ENCODE results near the gene PSME1. TPM values are rescaled to one million over a fixed set of nuclear protein-coding genes. Genes with fewer than 3 reads are reported as not detected.
A peak's percentile ranks its signal among the peaks of the same experiment; 100 is the strongest.

The PSME1 gene
- total and polyA plus RNA-seq, 10 of the 15 experiments (the other 5 are each of a cell fraction or from before 2014, with no cell fraction given), result 250 to 1,378 (median 412) TPM

DNA sequence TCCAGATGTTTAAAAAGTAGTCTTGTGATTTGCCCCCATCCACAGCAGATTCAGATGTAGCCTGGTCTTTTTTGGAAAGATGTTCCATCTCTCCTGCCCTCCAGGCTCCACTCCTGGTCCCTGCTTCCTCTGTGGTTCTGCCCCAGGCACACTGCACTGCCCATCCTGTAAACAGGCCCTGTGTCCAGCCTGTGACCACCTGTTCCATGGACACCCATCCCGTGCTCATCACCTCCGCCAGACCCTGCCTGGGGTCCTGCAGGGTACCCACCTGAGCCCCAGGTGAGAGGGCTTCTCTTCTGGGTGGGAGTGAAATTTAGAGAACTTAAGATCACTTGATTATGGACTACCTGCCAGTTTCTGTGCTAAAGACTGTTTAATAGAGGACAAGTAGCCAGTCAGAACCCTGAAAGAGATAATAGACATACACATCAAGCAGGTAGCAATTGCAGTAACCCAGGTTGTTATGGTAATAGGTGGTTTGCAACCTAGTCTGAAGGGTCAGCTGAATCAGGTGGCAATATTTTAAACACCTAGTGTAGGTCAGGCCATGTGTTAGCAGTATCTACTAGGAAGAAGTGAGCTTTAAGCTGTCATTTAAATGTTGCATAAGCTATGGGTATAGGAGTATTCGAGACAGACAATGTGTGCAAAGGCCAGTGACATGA, 13.4 kb downstream of the PSME1 start:
- BruUV-seq (replicated peaks), result no TSS peak
- no peak overlapping the region for H3K9ac ChIP-seq (ENCODE audit: control insufficient read depth, insufficient read depth, low read length)
- 96% methylated on average over 3 of the region's 3 CpGs for WGBS (ENCODE audit: insufficient coverage, insufficient replicate concordance, low lambda C conversion rate, missing lambda C conversion rate)
- ChIA-PET CTCF (interaction anchor here (1.1 to 8.2 kb wide), 4 partner anchors 9 to 92 kb away, joined by 3 to 63 read pairs (median 6); partner anchors contain the start of gene IRF9), RAD21 (ENCODE audit: unreplicated experiment) (interaction anchor here (0.8 to 3.8 kb wide), 4 partner anchors 12 to 35 kb away, joined by 3 to 37 read pairs (median 3); partner anchors contain the start of genes DCAF11, IRF9, NRL and PSME1), POLR2A (interaction anchor here (0.6 to 5.8 kb wide), 7 partner anchors 8 to 1087 kb away, joined by 3 to 99 read pairs (median 21); partner anchors contain the start of genes DCAF11, EMC9, IRF9 and NRL), SMC1A (ENCODE audit: uncharacterized antibody, unreplicated experiment) (interaction anchor here (1.0 to 4.8 kb wide), 7 partner anchors 12 to 63 kb away, joined by 3 to 54 read pairs (median 7); partner anchors contain the start of genes DCAF11, IRF9 and NRL)
- ATAC-seq (no peak), FAIRE-seq (no peak), DNase-seq (ENCODE audit: low read depth, low spot score) (no peak)
- no peak for TF ChIP-seq POU2F2 (IDR thresholded peaks at IDR 0.05; ENCODE audit: borderline replicate concordance, low read depth, low read length)
- peak; percentile 32; the same call in 1 of the 2 replicates for TF ChIP-seq POLR2AphosphoS5 (IDR thresholded peaks at IDR 0.05; ENCODE audit: low read length)
- no peak for TF ChIP-seq TCF7 (IDR thresholded peaks at IDR 0.05; ENCODE audit: borderline replicate concordance)
- TF ChIP-seq EZH2 (IDR thresholded peaks at IDR 0.05; ENCODE audit: borderline replicate concordance, control insufficient read depth, low read depth, low read length), result no peak
- no peak for TF ChIP-seq SUPT20H (IDR thresholded peaks at IDR 0.05; ENCODE audit: borderline replicate concordance, control insufficient read depth, low read depth, low read length)
- TF ChIP-seq, protein P1, sequence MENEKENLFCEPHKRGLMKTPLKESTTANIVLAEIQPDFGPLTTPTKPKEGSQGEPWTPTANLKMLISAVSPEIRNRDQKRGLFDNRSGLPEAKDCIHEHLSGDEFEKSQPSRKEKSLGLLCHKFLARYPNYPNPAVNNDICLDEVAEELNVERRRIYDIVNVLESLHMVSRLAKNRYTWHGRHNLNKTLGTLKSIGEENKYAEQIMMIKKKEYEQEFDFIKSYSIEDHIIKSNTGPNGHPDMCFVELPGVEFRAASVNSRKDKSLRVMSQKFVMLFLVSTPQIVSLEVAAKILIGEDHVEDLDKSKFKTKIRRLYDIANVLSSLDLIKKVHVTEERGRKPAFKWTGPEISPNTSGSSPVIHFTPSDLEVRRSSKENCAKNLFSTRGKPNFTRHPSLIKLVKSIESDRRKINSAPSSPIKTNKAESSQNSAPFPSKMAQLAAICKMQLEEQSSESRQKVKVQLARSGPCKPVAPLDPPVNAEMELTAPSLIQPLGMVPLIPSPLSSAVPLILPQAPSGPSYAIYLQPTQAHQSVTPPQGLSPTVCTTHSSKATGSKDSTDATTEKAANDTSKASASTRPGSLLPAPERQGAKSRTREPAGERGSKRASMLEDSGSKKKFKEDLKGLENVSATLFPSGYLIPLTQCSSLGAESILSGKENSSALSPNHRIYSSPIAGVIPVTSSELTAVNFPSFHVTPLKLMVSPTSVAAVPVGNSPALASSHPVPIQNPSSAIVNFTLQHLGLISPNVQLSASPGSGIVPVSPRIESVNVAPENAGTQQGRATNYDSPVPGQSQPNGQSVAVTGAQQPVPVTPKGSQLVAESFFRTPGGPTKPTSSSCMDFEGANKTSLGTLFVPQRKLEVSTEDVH (IDR thresholded peaks at IDR 0.05; ENCODE audit: low read depth, partially characterized antibody), result no peak
- H3K36me3 ChIP-seq (ENCODE audit: control insufficient read depth in 2 of 2, insufficient read depth in 2 of 2, low read length in 1 of 2), result peaks cover 18 to 24% of the 10 kb centered on the region in 2 experiments; a peak in 3 of 4 replicates
- H3K27ac ChIP-seq (ENCODE audit: control insufficient read depth, insufficient read depth), result no peak overlapping the region
- peak overlapping the region; percentile 82; the same call in 1 of the 2 replicates for H3K4me3 ChIP-seq
- H3K9me3 ChIP-seq (replicated peaks; ENCODE audit: control insufficient read depth, insufficient read depth, low read length), result no peaks in the 10 kb centered on the region; the same call in 2 of the 3 replicates
- H3K4me1 ChIP-seq (ENCODE audit: control insufficient read depth, insufficient read depth, low read length), result peaks cover 4% of the 10 kb centered on the region; the same call in 1 of the 2 replicates
- intact Hi-C loops (cut with micrococcal nuclease; ENCODE audit: unreplicated experiment), result loop anchor here (5.0 kb wide), 1 partner anchor 148 kb away; the partner anchor contains the start of genes DHRS1 and NOP9
- no peak overlapping the region for H2AFZ ChIP-seq (ENCODE audit: control insufficient read depth, low read depth, low read length)
- in situ Hi-C loops (cut with MboI), result no loop called here
- H3K27me3 ChIP-seq (replicated peaks in 1 of 2; ENCODE audit: control insufficient read depth in 2 of 2, insufficient read depth in 2 of 2, low read length in 1 of 2), result no peaks in the 10 kb centered on the region
- peaks cover 49% of the 10 kb centered on the region for H3K79me2 ChIP-seq (ENCODE audit: control insufficient read depth, insufficient read depth, low read length)
- no peaks in the 10 kb centered on the region for H4K20me1 ChIP-seq (ENCODE audit: control insufficient read depth, insufficient read depth)
- peak overlapping the region; percentile 23; the same call in 1 of the 2 replicates for H3K4me2 ChIP-seq (ENCODE audit: control insufficient read depth, insufficient read depth)
